NCI-H748 (cell line): ENCODE results near the gene CERS5.

Experiments
- DNase-seq: peaks from one replicate; lab custom pipeline; 2025; ENCODE audit not compliant: unreplicated experiment; lab: John Stamatoyannopoulos, UW

Gene CERS5, protein sequence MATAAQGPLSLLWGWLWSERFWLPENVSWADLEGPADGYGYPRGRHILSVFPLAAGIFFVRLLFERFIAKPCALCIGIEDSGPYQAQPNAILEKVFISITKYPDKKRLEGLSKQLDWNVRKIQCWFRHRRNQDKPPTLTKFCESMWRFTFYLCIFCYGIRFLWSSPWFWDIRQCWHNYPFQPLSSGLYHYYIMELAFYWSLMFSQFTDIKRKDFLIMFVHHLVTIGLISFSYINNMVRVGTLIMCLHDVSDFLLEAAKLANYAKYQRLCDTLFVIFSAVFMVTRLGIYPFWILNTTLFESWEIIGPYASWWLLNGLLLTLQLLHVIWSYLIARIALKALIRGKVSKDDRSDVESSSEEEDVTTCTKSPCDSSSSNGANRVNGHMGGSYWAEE

DNA sequence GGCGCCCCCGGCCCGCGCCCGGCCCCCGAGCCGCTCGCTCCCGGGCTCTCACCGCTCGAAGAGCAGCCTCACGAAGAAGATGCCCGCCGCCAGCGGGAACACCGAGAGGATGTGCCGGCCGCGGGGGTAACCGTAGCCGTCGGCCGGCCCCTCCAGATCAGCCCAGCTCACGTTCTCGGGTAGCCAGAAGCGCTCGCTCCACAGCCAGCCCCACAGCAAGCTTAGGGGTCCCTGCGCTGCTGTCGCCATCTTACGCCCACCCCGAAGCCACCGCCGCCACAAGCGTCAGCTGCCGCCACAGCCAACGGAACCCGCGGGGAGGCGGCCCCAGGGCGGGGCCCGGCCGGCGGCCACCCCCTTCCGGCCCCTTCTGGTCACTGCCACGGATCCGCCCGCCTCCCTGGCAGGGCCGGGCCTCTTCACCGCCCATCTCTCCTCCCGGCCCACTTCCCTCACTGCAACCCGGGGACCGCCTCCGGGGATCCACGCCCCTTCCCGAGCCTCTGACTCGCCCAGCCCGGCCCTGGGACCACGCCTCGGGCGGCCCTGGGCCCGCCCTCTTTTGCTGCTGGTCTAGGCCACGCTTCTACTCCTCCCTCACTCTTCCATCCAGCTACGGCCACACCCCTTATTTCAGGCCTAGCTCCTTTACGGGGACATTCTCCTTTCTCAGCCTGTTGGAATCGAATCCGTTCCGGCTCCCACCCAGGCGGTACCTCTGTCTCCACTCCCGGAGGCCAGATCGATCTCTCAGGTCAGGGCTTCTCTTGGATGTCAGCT, at the start of gene CERS5:
TSS of gene CERS5 (minus strand) at position 321 of the 780 bp plus-strand sequence. CDS start at position 249, 72 bp downstream.
- peak; percentile 99 for DNase-seq

GRCh38 chr12:50215033-50215432, 47.9 kb upstream of the CERS5 start:
- DNase-seq, result no peak

DNA sequence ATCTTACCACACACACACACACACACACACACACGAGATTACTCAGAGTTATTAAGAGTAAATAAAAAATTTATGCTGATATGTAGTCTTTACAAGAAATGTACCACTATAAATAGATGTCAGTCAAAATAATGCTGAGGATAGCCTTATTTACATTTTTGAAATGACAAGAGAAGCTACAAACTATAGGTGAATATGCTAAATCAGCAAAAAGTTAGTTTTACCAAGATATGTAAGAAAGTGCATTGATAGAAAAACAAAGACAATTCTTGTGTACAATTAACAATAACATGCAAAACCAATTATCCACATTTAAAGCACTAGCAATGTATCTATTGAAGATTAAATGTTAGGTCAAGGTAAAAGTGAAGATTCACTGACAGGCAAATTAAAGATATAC, 46.8 kb upstream of the CERS5 start:
- DNase-seq, result no peak

GRCh38 chr12:50213439-50213838, 46.3 kb upstream of the CERS5 start:
- no peak for DNase-seq

DNA sequence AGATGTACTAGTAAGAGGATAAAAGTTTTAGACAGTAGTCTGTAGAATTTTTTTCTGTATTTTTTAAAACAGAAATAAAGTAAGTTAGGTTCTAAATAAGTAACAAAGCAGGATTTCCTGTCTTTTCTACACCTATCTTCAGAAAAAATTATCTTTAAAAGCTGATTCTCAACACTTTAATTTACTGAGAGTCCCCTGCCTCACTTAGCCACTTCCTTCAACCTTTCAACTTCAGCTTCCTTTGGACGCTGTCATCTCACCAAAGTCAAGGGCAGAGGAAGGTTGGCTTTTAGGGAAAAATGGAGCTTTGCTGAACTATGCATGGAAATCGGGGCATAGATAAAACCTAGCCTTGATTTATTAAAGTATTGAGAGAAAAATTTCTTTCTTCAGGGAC, 44.9 kb upstream of the CERS5 start:
- no peak for DNase-seq

- no peak for DNase-seq
Observed at GRCh38 chr12:50211392-50212070, 44.4 kb upstream of the CERS5 start.

DNA sequence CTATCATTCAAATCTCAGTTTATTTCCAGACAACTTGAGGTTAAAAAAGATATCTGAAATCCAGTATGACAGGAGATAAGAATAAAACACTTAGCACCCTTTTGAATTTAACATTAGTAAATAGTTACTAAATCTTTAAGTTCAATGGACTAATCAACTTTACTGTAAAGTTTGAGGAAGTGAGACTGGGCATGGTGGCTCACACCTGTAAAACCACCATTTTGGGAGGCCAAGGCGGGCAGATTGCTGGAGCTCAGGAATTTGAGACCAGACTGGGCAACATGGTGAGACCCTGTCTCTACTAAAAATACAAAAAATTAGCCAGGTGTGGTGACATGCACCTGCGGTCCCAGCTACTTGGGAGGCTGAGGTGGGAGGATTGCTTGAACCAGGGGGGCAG, 40.3 kb upstream of the CERS5 start:
- DNase-seq, result no peak

DNA sequence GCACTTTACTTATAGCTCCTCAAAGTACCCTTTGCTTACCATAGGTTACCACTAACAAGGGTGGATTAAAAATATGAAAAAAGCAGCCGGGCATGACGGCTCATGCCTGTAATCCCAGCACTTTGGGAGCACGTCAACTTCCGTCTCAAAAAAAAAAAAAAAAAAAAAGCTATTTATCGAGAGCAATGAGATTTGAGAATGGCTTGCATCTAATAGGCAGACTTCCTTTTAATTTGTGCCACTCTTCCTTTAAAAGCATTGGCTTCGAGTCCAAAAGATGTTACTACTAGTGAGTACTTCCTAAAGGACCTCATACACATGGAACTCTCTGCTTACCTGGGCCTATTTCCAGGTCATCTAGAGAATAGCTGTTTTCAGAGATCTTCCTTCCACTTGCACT, 38.5 kb upstream of the CERS5 start:
- DNase-seq, result no peak

- no peak for DNase-seq
Observed at GRCh38 chr12:50203691-50204090, 36.5 kb upstream of the CERS5 start.

DNA sequence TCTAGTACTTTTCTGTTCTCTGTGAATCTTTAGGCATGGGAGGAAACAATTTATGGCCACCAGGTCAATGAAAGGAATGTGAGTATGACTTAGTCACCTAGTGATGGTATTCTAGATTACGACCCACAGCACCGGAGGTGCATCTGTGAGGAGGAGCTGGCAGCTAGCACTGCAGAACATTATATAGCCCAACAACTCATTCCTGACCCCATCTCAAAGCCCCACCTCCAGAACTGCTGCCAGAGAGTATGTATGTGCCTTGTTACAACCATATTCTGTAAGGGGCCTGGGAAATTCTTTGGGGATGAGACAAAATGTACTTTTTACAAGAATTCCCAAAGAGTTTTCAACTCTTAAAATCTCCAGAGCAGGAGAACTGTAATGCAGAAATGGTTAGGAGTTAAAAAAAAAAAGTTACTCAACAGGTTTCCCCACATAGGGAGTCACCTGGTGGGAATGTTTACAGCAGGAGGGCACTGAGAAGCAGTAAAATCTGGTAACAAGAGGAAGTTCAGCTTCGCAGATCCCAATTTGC, 34.9 kb upstream of the CERS5 start:
- peak; percentile 20 for DNase-seq

DNA sequence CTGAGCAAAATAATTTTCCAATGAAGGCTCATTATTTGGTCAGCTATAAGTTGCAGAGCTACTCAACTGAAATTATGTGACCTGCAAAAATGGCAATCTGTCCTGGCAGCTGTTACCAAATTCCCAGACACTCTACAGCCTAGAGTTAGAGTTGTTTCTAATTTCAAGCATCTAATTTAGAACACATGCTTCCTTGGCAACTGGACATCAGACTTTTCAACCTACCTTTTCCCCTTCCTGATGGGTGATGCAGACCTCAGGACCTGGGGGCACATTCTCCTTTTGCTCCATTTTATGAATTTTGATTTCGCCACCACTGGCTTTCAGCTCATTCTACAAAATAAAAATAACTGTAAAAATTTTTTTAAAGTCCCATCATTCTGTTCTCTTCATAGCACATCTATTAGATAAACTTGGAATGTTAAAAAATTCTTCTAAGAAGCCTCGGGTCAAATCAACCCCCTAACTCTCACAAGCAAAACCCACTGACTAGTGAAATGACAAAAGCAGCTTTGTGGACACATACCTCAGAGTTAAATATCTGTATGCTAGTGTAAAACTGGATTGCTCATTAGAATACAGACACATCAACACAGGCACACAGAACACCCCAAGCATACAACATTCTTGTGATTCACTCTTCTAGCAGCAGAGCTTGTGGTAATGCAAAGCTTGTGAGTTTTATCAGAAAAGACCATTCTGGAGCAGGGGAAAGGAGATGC, 33.5 kb upstream of the CERS5 start:
- DNase-seq, result no peak

DNA sequence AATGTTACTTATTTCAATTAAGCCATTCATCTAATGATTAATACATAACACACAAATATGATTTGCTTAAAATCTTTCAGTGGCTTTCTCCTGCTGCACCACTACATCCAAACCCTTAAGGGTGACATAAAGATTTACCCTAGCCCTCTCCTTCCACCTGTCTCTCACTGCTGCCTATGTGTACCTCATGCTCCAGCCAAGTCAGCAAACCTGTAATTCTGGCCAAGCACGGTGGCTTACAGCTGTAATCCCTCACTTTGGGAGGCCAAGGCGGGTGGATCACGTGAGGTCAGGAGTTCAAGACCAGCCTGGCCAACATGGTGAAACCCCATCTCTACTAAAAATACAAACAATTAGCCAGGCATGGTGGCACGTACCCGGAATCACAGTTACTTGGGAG, 31.7 kb upstream of the CERS5 start:
- DNase-seq, result no peak

- no peak for DNase-seq
Observed at GRCh38 chr12:50197297-50197727, 30.1 kb upstream of the CERS5 start.

GRCh38 chr12:50196537-50196936, 29.4 kb upstream of the CERS5 start:
- no peak for DNase-seq

DNA sequence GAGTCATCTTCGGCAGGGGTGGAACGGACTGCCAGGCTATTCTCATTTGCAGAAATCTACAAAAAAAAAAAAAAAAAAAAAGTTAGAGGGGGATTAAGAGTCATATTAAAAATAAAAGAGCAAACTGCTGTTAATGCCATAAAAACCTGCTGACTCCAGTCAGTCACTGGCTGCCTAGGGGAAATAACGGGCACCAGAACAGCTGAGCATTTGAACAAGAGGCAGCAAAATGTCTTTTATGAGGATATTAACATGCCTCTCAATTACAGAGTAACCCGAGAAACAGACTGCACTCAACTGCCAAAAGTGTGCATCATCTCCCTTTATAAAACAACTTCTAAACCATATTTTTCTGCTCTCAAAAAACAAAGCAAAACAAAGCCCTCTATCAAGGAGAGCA, 28.7 kb upstream of the CERS5 start:
- DNase-seq, result no peak

DNA sequence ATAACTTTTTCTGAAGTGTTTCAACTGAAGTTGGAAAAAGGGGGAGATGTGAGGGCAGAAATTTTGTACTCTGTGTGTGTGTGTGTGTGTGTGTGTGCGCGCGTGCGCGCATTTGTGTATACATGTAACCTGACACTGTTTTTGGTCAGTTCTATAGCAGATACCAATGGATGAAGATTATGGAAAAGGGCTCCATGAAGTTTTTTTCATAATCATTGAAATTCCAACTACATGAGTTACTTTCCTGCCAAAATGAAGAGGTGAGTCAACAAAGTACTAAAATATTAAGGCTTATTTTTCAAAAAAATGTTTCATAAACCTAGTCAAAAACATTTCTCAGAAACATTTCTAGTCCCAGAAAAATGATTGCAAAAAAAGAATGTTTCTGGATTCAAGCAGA, 25.7 kb upstream of the CERS5 start:
- no peak for DNase-seq

GRCh38 chr12:50192236-50192635, 25.1 kb upstream of the CERS5 start:
- no peak for DNase-seq

GRCh38 chr12:50190859-50191258, 23.7 kb upstream of the CERS5 start:
- DNase-seq, result no peak

DNA sequence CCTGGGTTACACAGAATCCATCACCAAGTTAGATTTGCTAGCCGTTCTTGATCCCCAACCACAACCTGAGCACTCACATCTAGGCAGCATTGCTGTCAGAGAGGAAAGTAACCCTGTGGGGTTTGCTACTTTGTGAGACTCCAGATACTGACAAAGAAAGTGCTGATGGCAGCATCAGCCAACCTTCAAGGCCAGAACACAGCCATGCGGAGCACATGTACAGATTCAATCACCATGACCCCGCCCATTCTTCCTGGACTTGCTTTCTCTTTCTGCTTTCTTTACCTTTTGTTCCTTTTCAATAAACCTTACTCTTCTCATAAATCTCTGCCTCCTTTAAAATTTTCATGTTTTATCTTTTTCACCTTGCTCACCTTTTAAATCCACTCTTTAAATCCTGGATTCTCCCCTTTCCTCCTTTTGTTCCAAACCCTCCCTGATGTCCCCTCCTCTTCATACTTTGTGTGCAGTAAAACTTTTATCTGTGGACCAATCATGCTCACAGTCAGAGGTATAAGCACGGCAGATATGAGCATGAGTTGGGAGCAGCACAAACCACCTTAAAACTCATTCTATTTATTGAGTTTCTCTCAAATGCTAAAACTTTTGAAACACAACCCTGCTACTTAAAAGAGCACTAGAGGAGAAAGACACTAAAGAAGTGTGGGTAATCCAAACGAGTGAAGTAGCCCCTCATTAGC, 21.9 kb upstream of the CERS5 start:
- no peak for DNase-seq

DNA sequence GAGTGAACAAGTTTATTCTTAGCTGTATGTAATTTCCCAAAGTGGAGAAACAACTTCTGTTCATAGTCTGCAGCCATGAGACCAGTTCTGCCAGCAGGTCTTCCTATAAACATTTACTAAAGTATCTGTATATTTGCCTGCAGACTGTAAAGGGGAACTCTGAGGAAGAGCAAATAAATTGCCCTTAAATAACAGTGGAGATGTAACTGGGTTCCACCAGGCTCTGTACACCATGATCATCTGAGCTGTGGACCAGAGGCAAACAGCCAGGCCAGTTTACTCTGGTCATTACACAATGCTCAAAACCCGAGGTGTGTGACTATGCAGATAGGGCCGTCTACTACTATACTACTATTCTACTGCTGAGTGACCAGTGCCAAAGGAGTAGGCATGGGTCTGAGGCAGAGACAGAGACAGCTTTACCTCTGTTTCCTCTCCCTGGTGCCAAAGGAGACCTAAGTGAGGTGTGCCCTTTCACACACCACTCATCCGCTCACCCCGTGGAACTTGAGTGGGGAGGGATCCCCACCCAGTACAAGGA, 21.1 kb upstream of the CERS5 start:
- no peak for DNase-seq
